ENCODE measurements around the gene MSRB1. TPM values are rescaled to one million over a fixed set of nuclear protein-coding genes. Genes with fewer than 3 reads are reported as not detected.

MSRB1 gene
- total RNA-seq (2021; fragmentation: NEBNext Ultra II Directional; extraction: Animal tissue kit (Norgen Biotek cat#: 25700)) (28.2 and 34.1 TPM in 2 replicates), polyA plus RNA-seq (2011; rRNA removed) (51.4 and 53.8 TPM in 2 replicates), polyA minus RNA-seq (2011; rRNA and poly(A)+ RNA removed) (29.0 and 33.9 TPM in 2 replicates)
- 42.6 TPM for polyA plus RNA-seq (2011; cell fraction: cytosol; rRNA removed)
- polyA plus RNA-seq (2011; cell fraction: nucleus; rRNA removed) = 40.0 TPM
- 21.6 to 38.9 TPM (median 38.0 TPM) in 4 replicates for polyA plus RNA-seq (2012, experiment 1 of 2)
- 60.9 TPM for polyA plus RNA-seq (2012, experiment 2 of 2)
- 27.6 TPM for polyA plus RNA-seq (2013, experiment 1 of 2)
- 28.2 TPM for polyA plus RNA-seq (2013, experiment 2 of 2)
- 23.3 TPM for polyA minus RNA-seq (2011; cell fraction: cytosol; rRNA and poly(A)+ RNA removed)
- polyA minus RNA-seq (2011; cell fraction: nucleus; rRNA and poly(A)+ RNA removed) = 20.6 TPM
- long read RNA-seq, experiment 1, transcript MSRB1-201 (4 exons, 1,423 nt) = major isoform, 27 of 35 reads
- long read RNA-seq, experiment 1, partial matches to known transcripts = 3 of 35 reads
- long read RNA-seq, experiment 1, other reads (novel, unspliced or antisense) = 5 of 35 reads
- long read RNA-seq, experiment 2, transcript MSRB1-201 (4 exons, 1,423 nt) = major isoform, 159 of 174 reads
- long read RNA-seq, experiment 2, partial matches to known transcripts = 0 of 174 reads
- long read RNA-seq, experiment 2, other reads (novel, unspliced or antisense) = 14 of 174 reads

- Histone ChIP-seq H2BK12ac (ENCODE audit: low read depth, low read length) (no peak within 1 kb of the TSS), H2AK5ac (ENCODE audit: low read depth, low read length) (no peak within 1 kb of the TSS), H2BK120ac (replicated peaks; ENCODE audit: low read depth, low read length) (no peak within 1 kb of the TSS), H3K56ac (replicated peaks; ENCODE audit: insufficient read length, low read depth, low read length) (no peak within 1 kb of the TSS), H3K79me1 (ENCODE audit: low read depth, low read length) (no peaks in the 10 kb centered on the region), H3K4me1 (replicated peaks in 1 of 4; ENCODE audit: control insufficient read depth in 3 of 4, insufficient read depth in 4 of 4, low read length in 3 of 4) (peaks cover 0 to 11% (median 6%) of the 10 kb centered on the region in 4 experiments; a peak in 5 of 7 replicates), H4K5ac (ENCODE audit: insufficient read length, low read depth, low read length) (peak within 1 kb of the TSS; percentile 16), H3K4me3 (ENCODE audit: extremely low read depth in 1 of 4, insufficient read depth in 2 of 4, low read depth in 3 of 4, low read length in 4 of 4) (peak within 1 kb of the TSS; percentile 55 to 87 (median 66)), H3K14ac (ENCODE audit: insufficient read length) (no peak within 1 kb of the TSS), H4K8ac (ENCODE audit: extremely low read depth, insufficient read depth, low read length) (peak within 1 kb of the TSS; percentile 21), H4K20me1 (replicated peaks in 1 of 2; ENCODE audit: control insufficient read depth in 1 of 2, insufficient read depth in 2 of 2, low read length in 2 of 2) (peaks cover 0 to 5% of the 10 kb centered on the region in 2 experiments), H3K27ac (ENCODE audit: low read depth, low read length) (no peak within 1 kb of the TSS), H3K23me2 (ENCODE audit: low read depth, low read length) (peaks cover 6% of the 10 kb centered on the region; the same call in 1 of the 2 replicates), H3K36me3 (ENCODE audit: control insufficient read depth in 2 of 4, insufficient read depth in 4 of 4, low read length in 3 of 4) (peaks cover 4 to 10% (median 7%) of the 10 kb centered on the region in 4 experiments; a peak in 5 of 8 replicates), H3K9ac (replicated peaks in 1 of 4; ENCODE audit: extremely low read depth in 1 of 4, low read depth in 3 of 4, low read length in 3 of 4) (peak within 1 kb of the TSS in 3 of 4 experiments; percentile 7 to 51 (median 42); a peak in 4 of 7 replicates), H3K4me2 (ENCODE audit: insufficient read depth in 1 of 2, low read depth in 2 of 2, low read length in 2 of 2) (peak within 1 kb of the TSS; percentile 71 to 89), H3K23ac (ENCODE audit: insufficient read length) (no peak within 1 kb of the TSS), H3K27me3 (replicated peaks in 1 of 4; ENCODE audit: control insufficient read depth in 3 of 4, extremely low read depth in 1 of 4, insufficient read depth in 3 of 4, low read length in 3 of 4) (peaks cover 0 to 2% (median 0%) of the 10 kb centered on the region in 4 experiments; a peak in 1 of 7 replicates), H2BK20ac (ENCODE audit: low read length) (no peak within 1 kb of the TSS), H3K79me2 (ENCODE audit: control insufficient read depth in 1 of 2, insufficient read depth in 2 of 2, low read length in 2 of 2) (no peaks in the 10 kb centered on the region), H2BK15ac (ENCODE audit: low read length) (0 out of 2 replicates have a peak within 1 kb of the TSS, but pooled peaks have one; percentile 29), H2AFZ (ENCODE audit: low read length) (no peak within 1 kb of the TSS), H4K91ac (replicated peaks; ENCODE audit: insufficient read length, low read length) (peak within 1 kb of the TSS; percentile 91), H3K4ac (replicated peaks; ENCODE audit: insufficient read length, low read depth, low read length) (no peak within 1 kb of the TSS), H3K18ac (ENCODE audit: extremely low read depth, low read length) (peak within 1 kb of the TSS; percentile 83), H2BK5ac (ENCODE audit: low read depth, low read length) (peak within 1 kb of the TSS; percentile 40; the same call in 1 of the 2 replicates), H3K9me3 (ENCODE audit: insufficient read depth in 2 of 2, low read depth in 1 of 2, low read length in 1 of 2) (no peaks in the 10 kb centered on the region)
- POLR2A ChIA-PET (ENCODE audit: partially characterized antibody) = interaction anchor here (0.9 to 11.7 kb wide), 10 partner anchors 9 to 148 kb away, joined by 3 to 336 read pairs (median 4); partner anchors contain the start of genes FAHD1, HAGH, NDUFB10 and RNF151
- DNase-seq (ENCODE audit: low read depth in 1 of 2, low spot score in 2 of 2) = peak; percentile 96 to 100
- peak; percentile 24 for FAIRE-seq
- WGBS, 2 experiments (ENCODE audit: extremely low coverage in 1 of 2, insufficient coverage in 1 of 2, insufficient read length in 1 of 2, insufficient replicate concordance in 2 of 2, low coverage in 1 of 2, low lambda C conversion rate in 2 of 2, missing lambda C conversion rate in 1 of 2) = 4% methylated on average over 29 of the region's 77 CpGs; no CpG with 5 or more reads in 1 of the 2 experiments
- CTCF ChIA-PET (ENCODE audit: partially characterized antibody) = interaction anchor here (0.7 to 6.3 kb wide), 5 partner anchors 10 to 79 kb away, joined by 3 to 62 read pairs (median 4); partner anchors contain the start of gene RPL3L
- TF ChIP-seq POLR2A (IDR thresholded peaks at IDR 0.05; ENCODE audit: control extremely low read depth in 1 of 2, low read depth in 2 of 2, low read length in 2 of 2) (peak in 1 of 2 experiments; percentile 80; a peak in 2 of 3 replicates), SP1 (IDR thresholded peaks at IDR 0.05; ENCODE audit: low read depth, low read length) (peak; percentile 66; the same call in 1 of the 2 replicates), SP4 (IDR thresholded peaks at IDR 0.05; ENCODE audit: low read length) (peak; percentile 73; the same call in 1 of the 2 replicates), TAF7 (optimal IDR thresholded peaks at IDR 0.05; ENCODE audit: borderline replicate concordance, low read depth, low read length) (peak; percentile 12), GTF2F1 (IDR thresholded peaks at IDR 0.05; ENCODE audit: borderline replicate concordance, low read depth, low read length) (no peak), SUZ12 (IDR thresholded peaks at IDR 0.05; ENCODE audit: low read length) (no peak), CTBP2 (IDR thresholded peaks at IDR 0.05; ENCODE audit: borderline replicate concordance, insufficient read depth, insufficient read length, low read length) (no peak)
These were observed at the start of gene MSRB1 for GRCh38 chr16:1942810-1943726. MSRB1 (minus strand) TSS chr16:1943199; CDS start chr16:1943156, 43 bp downstream.

All from H1 (cell line).